ENCODE measurements around the gene FNDC10.

DNA sequence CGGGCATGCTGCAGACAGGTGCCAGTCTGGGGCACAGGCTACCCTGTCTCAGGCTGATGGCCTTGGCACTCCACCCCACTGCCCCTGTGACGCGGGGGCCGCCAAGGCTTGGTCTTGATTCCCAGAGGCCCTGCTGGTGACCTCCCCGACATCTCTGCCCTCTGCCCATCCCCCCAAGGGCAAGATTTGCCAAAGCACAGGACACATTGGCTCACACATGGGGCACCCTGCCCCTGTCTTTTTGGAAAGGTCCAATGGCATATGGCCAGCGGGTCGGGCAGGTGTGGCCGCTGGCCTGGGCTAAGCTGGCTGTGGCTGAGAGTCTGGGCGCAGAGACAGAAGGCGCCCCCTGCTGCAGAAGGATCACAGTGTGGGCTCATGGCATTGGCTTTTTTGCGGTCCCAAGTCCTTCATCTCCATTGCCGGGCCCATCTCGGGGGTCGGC lies 20.0 kb upstream of the FNDC10 start:
- TF ChIP-seq, protein P1, sequence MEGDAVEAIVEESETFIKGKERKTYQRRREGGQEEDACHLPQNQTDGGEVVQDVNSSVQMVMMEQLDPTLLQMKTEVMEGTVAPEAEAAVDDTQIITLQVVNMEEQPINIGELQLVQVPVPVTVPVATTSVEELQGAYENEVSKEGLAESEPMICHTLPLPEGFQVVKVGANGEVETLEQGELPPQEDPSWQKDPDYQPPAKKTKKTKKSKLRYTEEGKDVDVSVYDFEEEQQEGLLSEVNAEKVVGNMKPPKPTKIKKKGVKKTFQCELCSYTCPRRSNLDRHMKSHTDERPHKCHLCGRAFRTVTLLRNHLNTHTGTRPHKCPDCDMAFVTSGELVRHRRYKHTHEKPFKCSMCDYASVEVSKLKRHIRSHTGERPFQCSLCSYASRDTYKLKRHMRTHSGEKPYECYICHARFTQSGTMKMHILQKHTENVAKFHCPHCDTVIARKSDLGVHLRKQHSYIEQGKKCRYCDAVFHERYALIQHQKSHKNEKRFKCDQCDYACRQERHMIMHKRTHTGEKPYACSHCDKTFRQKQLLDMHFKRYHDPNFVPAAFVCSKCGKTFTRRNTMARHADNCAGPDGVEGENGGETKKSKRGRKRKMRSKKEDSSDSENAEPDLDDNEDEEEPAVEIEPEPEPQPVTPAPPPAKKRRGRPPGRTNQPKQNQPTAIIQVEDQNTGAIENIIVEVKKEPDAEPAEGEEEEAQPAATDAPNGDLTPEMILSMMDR (IDR thresholded peaks at IDR 0.05): peak; percentile 42
- no peak for TF ChIP-seq EZH2phosphoT487 (IDR thresholded peaks at IDR 0.05)
- no peak for TF ChIP-seq EZH2 (IDR thresholded peaks at IDR 0.05)

All from neural progenitor cell (in vitro differentiated cells).